KMS-11 (cell line): ENCODE measurements around the gene RORC.
A peak's percentile ranks its signal among the peaks of the same experiment; 100 is the strongest.
"Not testable (repeated sequence)": the region's sequence is repeated elsewhere in the genome, so short reads cannot be mapped to it uniquely, and the experiment has no call there.

ENCODE experiments used
- H2AFZ ChIP-seq: fragments of 200-600 bp; sonication (generic); 2 replicates; pipeline ENCODE4 v1.6.1; 2016; ENCODE audit warnings: antibody characterized with exemption, mixed run types, low read depth
- H3K27ac ChIP-seq: fragments of 200-600 bp; sonication (generic); 2 replicates; pipeline ENCODE4 v1.6.1; 2016; ENCODE audit warnings: mild to moderate bottlenecking, mixed run types
- H3K27me3 ChIP-seq: fragments of 200-600 bp; sonication (generic); 2 replicates; pipeline ENCODE4 v1.6.1; 2017; ENCODE audit warnings: mild to moderate bottlenecking, low read depth, mixed run types, moderate library complexity; ENCODE audit not compliant: insufficient read depth
- H3K36me3 ChIP-seq: fragments of 200-600 bp; sonication (generic); 2 replicates; pipeline ENCODE4 v1.6.1; 2017; ENCODE audit warnings: mild to moderate bottlenecking, mixed run types; ENCODE audit not compliant: insufficient read depth
- H3K4me1 ChIP-seq: fragments of 200-600 bp; sonication (generic); 2 replicates; pipeline ENCODE4 v1.6.1; 2016; ENCODE audit warnings: mild to moderate bottlenecking, low read depth, mixed run types; ENCODE audit not compliant: poor library complexity, severe bottlenecking
- H3K4me2 ChIP-seq: fragments of 200-600 bp; sonication (generic); 2 replicates; pipeline ENCODE4 v1.7.0; 2016; ENCODE audit warnings: mild to moderate bottlenecking, mixed run types
- H3K4me3 ChIP-seq: fragments of 200-600 bp; sonication (generic); IDR thresholded peaks from 2 replicates; pipeline ENCODE4 v1.6.1; 2017; ENCODE audit warnings: low read depth, low read length, mixed read lengths; ENCODE audit not compliant: insufficient read depth
- H3K79me2 ChIP-seq: fragments of 200-600 bp; sonication (generic); 2 replicates; pipeline ENCODE4 v1.6.1; 2016; ENCODE audit warnings: low read depth, mixed run types; ENCODE audit not compliant: insufficient read depth
- H3K9ac ChIP-seq: fragments of 200-600 bp; sonication (generic); 2 replicates; pipeline ENCODE4 v1.6.1; 2016; ENCODE audit warnings: mild to moderate bottlenecking, mixed run types
- H4K20me1 ChIP-seq: fragments of 200-600 bp; sonication (generic); 2 replicates; pipeline ENCODE4 v1.6.1; 2016; ENCODE audit warnings: mild to moderate bottlenecking, mixed run types; ENCODE audit not compliant: insufficient read depth
- CTCF ChIP-seq: fragments of 200-600 bp; sonication (generic); conservative IDR thresholded peaks from 2 replicates; pipeline ENCODE4 v1.6.1; 2017; ENCODE audit warnings: low read depth, mild to moderate bottlenecking, antibody characterized with exemption, low read length, moderate library complexity, mixed read lengths

The RORC gene

GRCh38 chr1:151774256-151774922, 57.2 kb downstream of the RORC start:
- H3K4me2 ChIP-seq, result no peak overlapping the region
- H3K4me3 ChIP-seq, result no peak overlapping the region
- TF ChIP-seq CTCF, result no peak
- no peaks in the 10 kb centered on the region for H3K4me1 ChIP-seq
- no peaks in the 10 kb centered on the region for H3K36me3 ChIP-seq
- no peaks in the 10 kb centered on the region for H4K20me1 ChIP-seq
- H2AFZ ChIP-seq, result no peak overlapping the region
- H3K27me3 ChIP-seq, result no peaks in the 10 kb centered on the region
- no peak overlapping the region for H3K9ac ChIP-seq
- H3K27ac ChIP-seq, result no peak overlapping the region
- H3K79me2 ChIP-seq, result no peaks in the 10 kb centered on the region

GRCh38 chr1:151773702-151774101, 57.9 kb downstream of the RORC start:
- Histone ChIP-seq H3K36me3 (no peaks in the 10 kb centered on the region), H3K27ac (no peak overlapping the region), H3K4me3 (no peak overlapping the region), H3K4me2 (no peak overlapping the region), H2AFZ (no peak overlapping the region), H3K4me1 (no peaks in the 10 kb centered on the region), H3K9ac (no peak overlapping the region), H3K27me3 (no peaks in the 10 kb centered on the region), H4K20me1 (no peaks in the 10 kb centered on the region), H3K79me2 (no peaks in the 10 kb centered on the region)
- TF ChIP-seq CTCF, result no peak

GRCh38 chr1:151769270-151769669, 62.3 kb downstream of the RORC start:
- not testable (repeated sequence) for H3K4me2 ChIP-seq, H3K4me3 ChIP-seq, H3K4me1 ChIP-seq, H3K79me2 ChIP-seq, H3K27me3 ChIP-seq, H3K9ac ChIP-seq, H3K36me3 ChIP-seq, H3K27ac ChIP-seq, H4K20me1 ChIP-seq, H2AFZ ChIP-seq

GRCh38 chr1:151768351-151769066, 63.1 kb downstream of the RORC start:
- not testable (repeated sequence) for H2AFZ ChIP-seq, H3K27ac ChIP-seq, H3K4me2 ChIP-seq, H4K20me1 ChIP-seq, H3K4me3 ChIP-seq, H3K4me1 ChIP-seq, H3K9ac ChIP-seq, H3K27me3 ChIP-seq, H3K36me3 ChIP-seq, H3K79me2 ChIP-seq

GRCh38 chr1:151763990-151764389, 67.6 kb downstream of the RORC start:
- TF ChIP-seq CTCF, result no peak
- H3K9ac ChIP-seq, result peak overlapping the region; percentile 86
- peak overlapping the region; percentile 95 for H3K4me2 ChIP-seq
- peaks cover 22% of the 10 kb centered on the region; the same call in 1 of the 2 replicates for H3K36me3 ChIP-seq
- H3K27me3 ChIP-seq, result no peaks in the 10 kb centered on the region
- H4K20me1 ChIP-seq, result no peaks in the 10 kb centered on the region
- H3K4me3 ChIP-seq, result peak overlapping the region; percentile 99
- peaks cover 19% of the 10 kb centered on the region for H3K4me1 ChIP-seq
- peak overlapping the region; percentile 57 for H3K27ac ChIP-seq
- H3K79me2 ChIP-seq, result peaks cover 20% of the 10 kb centered on the region
- peak overlapping the region; percentile 95 for H2AFZ ChIP-seq
